Activated naive CD8-positive, alpha-beta T cell treated with anti-CD3 and anti-CD28 coated beads, Interleukin-2, amount 10 ng/mL, durations not matched to agents 7 days and 5 days (primary cell): ENCODE measurements around the gene TBC1D14. TPM values are rescaled to one million over a fixed set of nuclear protein-coding genes. Genes with fewer than 3 reads are reported as not detected.
"Not testable (repeated sequence)": the region's sequence is repeated elsewhere in the genome, so short reads cannot be mapped to it uniquely, and the experiment has no call there.

Experiments used
- ATAC-seq: fragments of 150-1000 bp; cut with Tn5 transposase; one replicate; pipeline ENCODE4 v1.10.0; 2021; ENCODE audit warnings: low read depth, moderate library complexity
- POLR2A ChIA-PET: fragments of 350-600 bp; sonication (Branson Sonifier 250); formaldehyde crosslinking; loops from one replicate; lab custom pipeline; 2021; ENCODE audit warnings: antibody characterized with exemption; lab: Charles Lee
- DNase-seq: peaks from one replicate; pipeline ENCODE4 v3.0.0; 2021
- H3K27ac Mint-ChIP-seq: one replicate; pipeline ENCODE4 v1.8.0; 2022; ENCODE audit warnings: mild to moderate bottlenecking, mixed read lengths
- H3K27me3 Mint-ChIP-seq: one replicate; pipeline ENCODE4 v1.8.0; 2022; ENCODE audit warnings: mild to moderate bottlenecking, moderate library complexity, mixed read lengths
- H3K36me3 Mint-ChIP-seq: one replicate; pipeline ENCODE4 v1.8.0; 2021; ENCODE audit warnings: mild to moderate bottlenecking, mixed read lengths
- H3K4me1 Mint-ChIP-seq: one replicate; pipeline ENCODE4 v1.8.0; 2021; ENCODE audit warnings: mixed read lengths
- H3K4me3 Mint-ChIP-seq: one replicate; pipeline ENCODE4 v1.8.0; 2022; ENCODE audit warnings: mild to moderate bottlenecking, moderate library complexity, mixed read lengths
- H3K9me3 Mint-ChIP-seq: one replicate; pipeline ENCODE4 v1.8.0; 2021; ENCODE audit warnings: mixed read lengths
- total RNA-seq, 2 experiments: library from RNA; stranded (reverse); gene quantifications; one replicate each; pipeline ENCODE4 v1.2.3, GENCODE V29; 2021

Gene TBC1D14
- total RNA-seq, 2 experiments from 2014 or later: 44.5 to 52.3 TPM

GRCh38 chr4:6893449-6894085 lies 16.1 kb upstream of the TBC1D14 start:
- POLR2A ChIA-PET: interaction anchor here (0.7 to 2.6 kb wide), 4 partner anchors 12 to 220 kb away, joined by 3 to 19 read pairs (median 4); partner anchors contain the start of gene TBC1D14

DNA sequence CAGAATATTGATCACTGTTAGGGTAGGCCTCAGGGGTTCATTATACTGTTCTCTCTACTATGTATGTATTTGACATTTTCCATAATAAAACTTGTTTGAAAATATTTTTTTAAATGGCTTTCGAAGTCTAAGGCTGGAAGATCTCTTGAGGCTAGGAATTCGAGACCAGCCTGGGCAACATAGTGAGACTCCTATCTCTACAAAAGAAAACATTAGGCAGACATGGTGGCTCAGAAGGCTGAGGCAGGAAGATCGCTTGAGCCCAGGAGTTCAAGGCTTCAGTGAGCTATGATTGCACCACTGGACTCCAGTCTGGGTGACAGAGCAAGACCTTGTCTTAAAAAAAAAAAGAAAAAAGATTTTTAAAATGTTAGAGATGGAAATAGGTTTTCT lies 15.5 kb upstream of the TBC1D14 start:
- DNase-seq (no peak), ATAC-seq (no peak)
- Mint-ChIP-seq H3K36me3 (peaks cover 9% of the 10 kb centered on the region), H3K4me1 (peaks cover 30% of the 10 kb centered on the region), H3K27ac (peak overlapping the region; percentile 23), H3K9me3 (peaks cover 5% of the 10 kb centered on the region), H3K4me3 (no peak overlapping the region), H3K27me3 (no peaks in the 10 kb centered on the region)
- POLR2A ChIA-PET: interaction anchor here (0.7 to 2.6 kb wide), 3 partner anchors 12 to 104 kb away, joined by 3 to 19 read pairs (median 3); partner anchors contain the start of gene TBC1D14

More at GRCh38 chr4:6893449-6894085, 16.1 kb upstream of the TBC1D14 start:
- peaks cover 5% of the 10 kb centered on the region for H3K9me3 Mint-ChIP-seq
- no peak for ATAC-seq
- DNase-seq: no peak
- H3K36me3 Mint-ChIP-seq: peaks cover 9% of the 10 kb centered on the region
- H3K27ac Mint-ChIP-seq: peak overlapping the region; percentile 66
- no peak overlapping the region for H3K4me3 Mint-ChIP-seq
- peaks cover 25% of the 10 kb centered on the region for H3K4me1 Mint-ChIP-seq
- H3K27me3 Mint-ChIP-seq: no peaks in the 10 kb centered on the region

DNA sequence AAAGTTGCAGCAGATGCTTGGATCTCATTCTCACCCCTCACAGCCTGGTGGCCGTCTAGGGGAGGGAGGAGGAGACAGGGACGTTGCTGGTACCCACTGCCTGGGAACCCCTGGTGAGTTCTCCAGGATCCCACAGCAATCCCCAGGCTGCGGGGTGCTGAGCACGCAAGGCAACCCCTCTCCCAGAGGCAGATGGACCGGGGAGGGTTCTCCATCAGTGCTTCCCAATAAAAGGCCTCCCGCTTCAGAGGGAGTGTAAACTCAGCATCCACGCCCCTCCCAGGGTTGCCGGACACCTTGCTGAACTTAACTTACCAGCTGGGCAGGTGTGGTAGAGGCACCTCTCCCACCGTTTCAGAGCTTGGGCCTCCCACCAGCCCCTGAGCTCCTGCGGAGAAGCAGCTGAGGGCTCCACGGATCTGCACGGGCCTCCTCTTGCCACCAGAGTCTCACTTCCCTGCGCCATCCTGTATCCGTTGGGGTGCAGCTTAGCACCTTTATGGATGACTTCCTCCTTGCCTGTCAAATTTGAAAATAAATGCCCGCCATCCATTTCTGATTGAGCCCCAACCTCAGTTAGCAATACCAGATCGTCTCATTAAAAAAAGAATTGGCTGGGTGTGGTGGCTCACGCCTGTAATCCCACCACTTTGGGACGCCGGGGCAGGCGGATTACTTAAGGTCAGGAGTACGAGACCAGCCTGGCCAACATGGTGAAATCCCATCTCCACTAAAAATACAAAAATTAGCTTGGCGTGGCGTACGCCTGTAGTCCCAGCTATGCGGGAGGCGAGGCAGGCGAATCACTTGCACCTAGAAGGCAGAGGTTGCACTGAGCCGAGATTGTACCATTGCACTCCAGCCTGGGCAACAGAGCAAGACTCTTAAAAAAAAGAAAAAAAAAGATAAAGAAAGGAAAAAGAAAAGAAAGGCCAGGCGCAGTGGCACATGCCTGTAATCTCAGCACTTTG lies 14.8 kb upstream of the TBC1D14 start:
- peaks cover 5% of the 10 kb centered on the region for H3K9me3 Mint-ChIP-seq
- H3K36me3 Mint-ChIP-seq: peaks cover 10% of the 10 kb centered on the region
- DNase-seq: no peak
- H3K4me3 Mint-ChIP-seq: no peak overlapping the region
- peaks cover 37% of the 10 kb centered on the region for H3K4me1 Mint-ChIP-seq
- ATAC-seq: no peak
- POLR2A ChIA-PET: interaction anchor here (0.7 kb wide), 1 partner anchor 104 kb away, joined by 3 read pairs; no protein-coding TSS in a partner anchor
- H3K27ac Mint-ChIP-seq: peak overlapping the region; percentile 38
- no peaks in the 10 kb centered on the region for H3K27me3 Mint-ChIP-seq

- no peak for ATAC-seq
- H3K36me3 Mint-ChIP-seq: peaks cover 1% of the 10 kb centered on the region
- peaks cover 45% of the 10 kb centered on the region for H3K4me1 Mint-ChIP-seq
- POLR2A ChIA-PET: interaction anchor here (0.8 to 1.0 kb wide), 2 partner anchors 13 to 172 kb away, joined by 3 read pairs; partner anchors contain the start of gene GRPEL1
- no peaks in the 10 kb centered on the region for H3K27me3 Mint-ChIP-seq
- H3K27ac Mint-ChIP-seq: no peak overlapping the region
- H3K4me3 Mint-ChIP-seq: no peak overlapping the region
- H3K9me3 Mint-ChIP-seq: no peaks in the 10 kb centered on the region
- DNase-seq: no peak
These were observed 13.6 kb upstream of the TBC1D14 start for GRCh38 chr4:6896035-6896434.

GRCh38 chr4:6898763-6899162 lies 10.9 kb upstream of the TBC1D14 start:
- Mint-ChIP-seq H3K27me3 (no peaks in the 10 kb centered on the region), H3K36me3 (peaks cover 1% of the 10 kb centered on the region), H3K27ac (peak overlapping the region; percentile 95), H3K9me3 (no peaks in the 10 kb centered on the region), H3K4me3 (peak overlapping the region; percentile 68), H3K4me1 (peaks cover 24% of the 10 kb centered on the region)
- no peak for DNase-seq
- ATAC-seq: peak; percentile 10
- POLR2A ChIA-PET: interaction anchor here (0.7 to 3.4 kb wide), 10 partner anchors 10 to 1041 kb away, joined by 3 to 70 read pairs (median 6); partner anchors contain the start of genes AFAP1, GRPEL1, MRFAP1 and TBC1D14

GRCh38 chr4:6900181-6900812 lies 9.3 kb upstream of the TBC1D14 start:
- H3K27me3 Mint-ChIP-seq: no peaks in the 10 kb centered on the region
- ATAC-seq (no peak), DNase-seq (no peak)
- H3K9me3 Mint-ChIP-seq: no peaks in the 10 kb centered on the region
- H3K4me3 Mint-ChIP-seq: no peak overlapping the region
- POLR2A ChIA-PET: interaction anchor here (1.2 to 3.4 kb wide), 8 partner anchors 8 to 260 kb away, joined by 3 to 70 read pairs (median 8); partner anchors contain the start of genes GRPEL1, MRFAP1 and TBC1D14
- peaks cover 24% of the 10 kb centered on the region for H3K4me1 Mint-ChIP-seq
- H3K27ac Mint-ChIP-seq: peak overlapping the region; percentile 95
- peaks cover 1% of the 10 kb centered on the region for H3K36me3 Mint-ChIP-seq

GRCh38 chr4:6900956-6901355 lies 8.7 kb upstream of the TBC1D14 start:
- peak overlapping the region; percentile 95 for H3K27ac Mint-ChIP-seq

DNA sequence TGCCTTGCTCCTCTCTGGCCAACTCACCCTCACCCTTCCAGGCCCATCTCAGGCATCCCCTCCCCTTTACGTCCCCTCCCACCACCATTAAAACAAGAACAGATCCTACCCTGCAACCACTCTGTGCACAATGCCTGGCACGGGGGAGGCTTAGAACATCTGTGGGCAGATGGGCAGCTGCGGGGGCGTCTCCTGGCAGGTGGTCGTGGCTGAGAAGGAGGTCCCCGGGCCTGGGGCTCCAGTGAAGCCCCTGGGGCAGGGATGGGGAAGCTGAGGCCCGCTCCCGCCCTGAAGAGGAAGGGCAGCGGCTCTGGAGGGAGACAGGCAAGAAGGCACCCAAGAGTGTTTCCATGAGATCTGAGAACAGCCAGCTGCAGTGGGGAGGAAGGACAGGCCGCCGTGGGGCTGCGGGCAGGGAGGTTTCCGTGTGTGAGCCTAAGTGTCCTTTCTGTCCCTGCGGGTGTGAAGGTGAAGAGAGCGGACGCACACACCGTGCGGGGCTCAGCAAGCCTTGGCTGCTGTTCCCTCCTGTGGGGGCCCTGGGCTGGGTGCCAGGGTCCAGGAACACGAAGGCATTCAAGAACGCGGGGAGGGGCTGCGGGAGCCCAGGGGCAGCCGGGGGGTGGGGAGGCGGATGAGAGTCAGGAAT lies 7.8 kb upstream of the TBC1D14 start:
- peaks cover 24% of the 10 kb centered on the region for H3K4me1 Mint-ChIP-seq

More at GRCh38 chr4:6900956-6901355, 8.7 kb upstream of the TBC1D14 start:
- H3K4me3 Mint-ChIP-seq: no peak overlapping the region
- no peaks in the 10 kb centered on the region for H3K27me3 Mint-ChIP-seq
- ATAC-seq: no peak
- H3K9me3 Mint-ChIP-seq: no peaks in the 10 kb centered on the region
- peaks cover 1% of the 10 kb centered on the region for H3K36me3 Mint-ChIP-seq
- POLR2A ChIA-PET: interaction anchor here (1.2 to 3.4 kb wide), 3 partner anchors 8 to 26 kb away, joined by 3 to 70 read pairs (median 9); partner anchors contain the start of gene TBC1D14
- peaks cover 24% of the 10 kb centered on the region for H3K4me1 Mint-ChIP-seq
- DNase-seq: no peak

DNA sequence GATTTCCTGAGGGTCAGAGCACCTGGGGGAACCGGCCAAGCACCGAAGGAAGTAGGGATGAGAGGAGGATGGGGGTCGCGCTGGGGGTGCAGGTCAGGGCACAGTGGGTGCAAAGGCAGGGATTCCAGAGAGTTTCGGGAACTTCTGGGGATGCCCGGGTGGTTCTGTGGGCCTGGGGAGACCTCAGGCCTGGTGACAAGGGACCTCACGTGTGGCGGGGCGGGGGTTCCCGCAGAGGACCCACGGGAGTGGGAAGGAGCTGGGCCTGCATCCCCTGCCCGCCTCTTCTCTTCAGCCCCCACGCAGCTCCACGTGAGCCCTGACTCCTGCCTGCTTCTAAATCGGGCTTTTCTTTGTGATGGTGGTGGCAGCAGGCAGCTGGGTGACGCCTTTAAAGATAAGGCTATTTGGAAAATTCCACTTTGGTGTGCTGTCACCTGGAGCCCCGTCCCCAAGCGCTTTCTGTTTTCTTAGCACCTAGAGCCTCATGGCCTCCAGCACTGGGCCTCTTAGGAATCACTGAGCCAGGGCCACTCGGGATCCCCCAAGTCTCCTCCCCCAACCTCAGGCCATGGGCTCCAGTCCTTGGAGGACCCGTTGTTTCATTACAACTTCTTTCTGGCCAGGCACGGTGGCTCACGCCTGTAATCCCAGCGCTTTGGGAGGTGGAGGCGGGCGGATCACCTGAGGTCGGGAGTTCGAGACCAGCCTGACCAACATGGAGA lies 7.1 kb upstream of the TBC1D14 start:
- Mint-ChIP-seq H3K27me3 (peaks cover 3% of the 10 kb centered on the region), H3K4me1 (peaks cover 25% of the 10 kb centered on the region), H3K27ac (no peak overlapping the region), H3K4me3 (no peak overlapping the region), H3K36me3 (peaks cover 1% of the 10 kb centered on the region), H3K9me3 (no peaks in the 10 kb centered on the region)
- POLR2A ChIA-PET: no interaction called here
- ATAC-seq (no peak), DNase-seq (no peak)

More for the DNA sequence above, 7.8 kb upstream of the TBC1D14 start:
- H3K27me3 Mint-ChIP-seq: peaks cover 3% of the 10 kb centered on the region
- peak overlapping the region; percentile 64 for H3K27ac Mint-ChIP-seq
- DNase-seq (no peak), ATAC-seq (no peak)
- no peaks in the 10 kb centered on the region for H3K9me3 Mint-ChIP-seq
- H3K4me3 Mint-ChIP-seq: no peak overlapping the region
- POLR2A ChIA-PET: no interaction called here
- H3K36me3 Mint-ChIP-seq: peaks cover 1% of the 10 kb centered on the region

- Mint-ChIP-seq H3K4me1 (peaks cover 23% of the 10 kb centered on the region), H3K36me3 (peaks cover 1% of the 10 kb centered on the region), H3K9me3 (no peaks in the 10 kb centered on the region), H3K4me3 (no peak overlapping the region), H3K27ac (no peak overlapping the region), H3K27me3 (peaks cover 6% of the 10 kb centered on the region)
- DNase-seq (no peak), ATAC-seq (no peak)
- POLR2A ChIA-PET: interaction anchor here (0.7 to 1.4 kb wide), 3 partner anchors 12 to 23 kb away, joined by 3 read pairs; no protein-coding TSS in a partner anchor
These were observed 3.8 kb upstream of the TBC1D14 start for GRCh38 chr4:6905516-6906445.

- H3K4me1 Mint-ChIP-seq: peaks cover 28% of the 10 kb centered on the region
- not testable (repeated sequence) for H3K27me3 Mint-ChIP-seq, ATAC-seq, H3K36me3 Mint-ChIP-seq, H3K9me3 Mint-ChIP-seq, H3K4me3 Mint-ChIP-seq, H3K27ac Mint-ChIP-seq, DNase-seq
- POLR2A ChIA-PET: interaction anchor here (0.7 to 1.4 kb wide), 3 partner anchors 13 to 24 kb away, joined by 3 read pairs; no protein-coding TSS in a partner anchor
These were observed 3.1 kb upstream of the TBC1D14 start for GRCh38 chr4:6906486-6906885.
